Measurements from ENCODE around the gene ABLIM1.

Gene ABLIM1

GRCh38 chr10:114483575-114483974 lies 174.5 kb downstream of the ABLIM1 start:
- DNase-seq = no peak

- DNase-seq = no peak
These were observed 175.4 kb downstream of the ABLIM1 start for GRCh38 chr10:114482480-114483304.

- no peak for DNase-seq
These were observed 177.0 kb downstream of the ABLIM1 start for GRCh38 chr10:114481055-114481454.

- no peak for DNase-seq
These were observed 178.2 kb downstream of the ABLIM1 start for GRCh38 chr10:114479836-114480235.

GRCh38 chr10:114479307-114479706 lies 178.8 kb downstream of the ABLIM1 start:
- no peak for DNase-seq

GRCh38 chr10:114478281-114478680 lies 179.8 kb downstream of the ABLIM1 start:
- no peak for DNase-seq

GRCh38 chr10:114477285-114477684 lies 180.8 kb downstream of the ABLIM1 start:
- no peak for DNase-seq

- no peak for DNase-seq
These were observed 183.1 kb downstream of the ABLIM1 start for GRCh38 chr10:114474989-114475388.

- DNase-seq = no peak
These were observed 184.3 kb downstream of the ABLIM1 start for GRCh38 chr10:114473776-114474175.

GRCh38 chr10:114472877-114473253 lies 185.2 kb downstream of the ABLIM1 start:
- DNase-seq = no peak

GRCh38 chr10:114471906-114472876 lies 185.9 kb downstream of the ABLIM1 start:
- no peak for DNase-seq

- DNase-seq = peak; percentile 74 to 75
These were observed 186.8 kb downstream of the ABLIM1 start for GRCh38 chr10:114470956-114471905.

GRCh38 chr10:114470361-114470760 lies 187.7 kb downstream of the ABLIM1 start:
- DNase-seq = no peak

- DNase-seq = peak in 1 of 2 experiments; percentile 5
These were observed 199.1 kb downstream of the ABLIM1 start for GRCh38 chr10:114458955-114459354.

- DNase-seq = no peak
These were observed 199.7 kb downstream of the ABLIM1 start for GRCh38 chr10:114458216-114458920.

GRCh38 chr10:114453576-114453975 lies 204.5 kb downstream of the ABLIM1 start:
- no peak for DNase-seq

- no peak for DNase-seq
These were observed 209.2 kb downstream of the ABLIM1 start for GRCh38 chr10:114448897-114449296.

GRCh38 chr10:114445332-114445731 lies 212.7 kb downstream of the ABLIM1 start:
- no peak for DNase-seq

GRCh38 chr10:114444819-114445218 lies 213.3 kb downstream of the ABLIM1 start:
- DNase-seq = no peak

- DNase-seq = no peak
These were observed 215.9 kb downstream of the ABLIM1 start for GRCh38 chr10:114442091-114442630.

- DNase-seq = no peak
These were observed 217.0 kb downstream of the ABLIM1 start for GRCh38 chr10:114441107-114441506.
